Duodenal mucosa (tissue), 2 donors: Measurements from ENCODE around the gene PRELP.
"Not testable (repeated sequence)": the region's sequence is repeated elsewhere in the genome, so short reads cannot be mapped to it uniquely, and the experiment has no call there.

Source experiments
- H3K27ac ChIP-seq: one replicate; pipeline ENCODE4 v1.7.0; 2013; ENCODE audit warnings: low read depth, low read length
- H3K27me3 ChIP-seq, 2 donors: one replicate each; pipeline ENCODE4 v1.7.0; 2013; ENCODE audit warnings: low read length in 2 of 2, control low read depth in 1 of 2; ENCODE audit not compliant: insufficient read depth in 2 of 2, control insufficient read depth in 1 of 2
- H3K36me3 ChIP-seq, 2 donors: one replicate each; pipeline ENCODE4 v1.7.0; 2013; ENCODE audit warnings: low read length in 2 of 2, control low read depth in 1 of 2; ENCODE audit not compliant: insufficient read depth in 2 of 2, control insufficient read depth in 1 of 2
- H3K4me1 ChIP-seq, 2 donors: one replicate each; pipeline ENCODE4 v1.7.0; 2013; ENCODE audit warnings: low read length in 2 of 2, control low read depth in 1 of 2; ENCODE audit not compliant: insufficient read depth in 2 of 2, control insufficient read depth in 1 of 2
- H3K4me3 ChIP-seq, 2 donors: one replicate each; pipeline ENCODE4 v1.7.0; 2013; ENCODE audit warnings: low read length in 2 of 2, low read depth in 1 of 2
- H3K9ac ChIP-seq, 2 donors: one replicate each; pipeline ENCODE4 v1.7.0; 2013; ENCODE audit warnings: low read length in 2 of 2, low read depth in 1 of 2
- H3K9me3 ChIP-seq, 2 donors: one replicate each; pipeline ENCODE4 v1.7.0; 2013; ENCODE audit warnings: low read length in 2 of 2, control low read depth in 1 of 2; ENCODE audit not compliant: control insufficient read depth in 1 of 2

PRELP gene

DNA sequence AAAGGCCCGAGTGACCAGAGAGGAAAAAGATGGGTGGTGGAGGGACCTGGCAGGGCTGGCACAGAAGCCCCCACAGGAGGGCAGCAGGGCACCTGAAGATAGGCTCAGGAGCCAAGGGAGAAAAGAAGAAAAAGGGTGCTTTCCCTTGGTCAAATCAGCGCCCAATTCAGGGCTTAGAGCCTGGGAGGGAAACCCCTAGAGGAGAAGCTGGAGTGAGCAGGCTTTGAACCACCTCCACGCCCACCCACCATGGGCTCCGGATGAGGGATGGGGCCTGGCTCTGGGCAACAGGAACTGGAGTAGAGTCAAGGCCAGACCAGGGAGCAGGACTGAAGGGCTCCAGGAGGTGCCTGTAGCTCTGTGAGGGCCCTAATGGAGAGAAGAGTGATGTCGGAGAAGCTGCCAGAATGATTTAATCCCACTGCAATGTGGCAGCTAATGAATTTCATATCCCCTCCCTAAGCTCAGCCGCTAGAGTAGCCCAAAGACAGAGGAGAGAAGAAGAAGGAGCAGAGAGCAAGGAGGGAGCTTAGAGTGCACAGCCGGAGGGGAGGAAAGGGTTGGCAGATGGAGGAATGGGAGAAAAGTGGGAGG lies 12.0 kb upstream of the PRELP start:
- Histone ChIP-seq H3K27me3 (peaks cover 0 to 4% of the 10 kb centered on the region in 2 donors), H3K4me1 (peaks cover 3 to 8% of the 10 kb centered on the region in 2 donors), H3K9me3 (no peaks in the 10 kb centered on the region), H3K27ac (no peak overlapping the region), H3K4me3 (no peak overlapping the region), H3K36me3 (no peaks in the 10 kb centered on the region), H3K9ac (no peak overlapping the region)

DNA sequence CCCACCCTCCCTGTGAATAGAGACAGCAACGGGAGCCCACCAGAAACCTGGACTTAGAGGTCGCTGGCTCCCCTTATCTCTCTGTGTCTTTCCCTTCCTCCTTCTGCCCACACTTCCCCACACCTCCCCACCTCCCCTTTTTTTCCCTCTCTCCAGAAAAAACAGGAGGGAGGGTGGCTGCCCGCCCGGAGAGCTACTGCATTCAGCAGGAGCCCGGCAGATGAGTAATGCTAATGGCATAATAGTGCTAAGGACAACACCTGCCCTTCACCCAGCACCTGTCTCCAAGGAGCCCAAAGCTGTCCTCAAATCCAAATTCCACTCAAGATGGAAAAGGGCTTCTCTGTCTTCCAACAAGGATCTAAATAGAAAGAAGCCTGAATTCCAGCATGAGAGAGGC lies 11.4 kb upstream of the PRELP start:
- Histone ChIP-seq H3K9me3 (no peaks in the 10 kb centered on the region), H3K27me3 (peaks cover 0 to 4% of the 10 kb centered on the region in 2 donors), H3K4me1 (peaks cover 3 to 8% of the 10 kb centered on the region in 2 donors), H3K4me3 (no peak overlapping the region), H3K36me3 (no peaks in the 10 kb centered on the region), H3K9ac (no peak overlapping the region), H3K27ac (no peak overlapping the region)

DNA sequence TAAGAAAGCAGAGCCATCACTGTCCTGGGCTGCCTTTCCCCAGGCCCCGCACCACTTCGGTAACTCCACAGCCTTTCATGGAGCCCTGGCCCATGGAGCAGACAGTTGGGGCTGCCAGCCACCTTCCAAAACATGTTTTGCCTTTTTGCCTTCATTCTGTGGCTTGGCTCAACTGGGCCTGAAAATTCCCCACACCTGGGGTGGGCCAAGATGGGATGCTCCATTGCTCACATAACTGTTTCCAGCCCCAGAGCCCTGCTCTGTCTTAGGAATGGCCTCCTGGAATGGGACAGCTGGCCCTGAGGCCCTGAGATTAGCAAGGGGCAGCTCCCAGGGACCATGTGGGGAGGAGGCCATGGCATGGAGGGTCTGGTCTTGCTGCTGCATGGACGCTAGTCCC lies 10.9 kb upstream of the PRELP start:
- Histone ChIP-seq H3K4me3 (no peak overlapping the region), H3K9me3 (no peaks in the 10 kb centered on the region), H3K27me3 (peaks cover 0 to 4% of the 10 kb centered on the region in 2 donors), H3K27ac (peak overlapping the region; percentile 30), H3K4me1 (peaks cover 3 to 8% of the 10 kb centered on the region in 2 donors), H3K36me3 (no peaks in the 10 kb centered on the region), H3K9ac (no peak overlapping the region)

DNA sequence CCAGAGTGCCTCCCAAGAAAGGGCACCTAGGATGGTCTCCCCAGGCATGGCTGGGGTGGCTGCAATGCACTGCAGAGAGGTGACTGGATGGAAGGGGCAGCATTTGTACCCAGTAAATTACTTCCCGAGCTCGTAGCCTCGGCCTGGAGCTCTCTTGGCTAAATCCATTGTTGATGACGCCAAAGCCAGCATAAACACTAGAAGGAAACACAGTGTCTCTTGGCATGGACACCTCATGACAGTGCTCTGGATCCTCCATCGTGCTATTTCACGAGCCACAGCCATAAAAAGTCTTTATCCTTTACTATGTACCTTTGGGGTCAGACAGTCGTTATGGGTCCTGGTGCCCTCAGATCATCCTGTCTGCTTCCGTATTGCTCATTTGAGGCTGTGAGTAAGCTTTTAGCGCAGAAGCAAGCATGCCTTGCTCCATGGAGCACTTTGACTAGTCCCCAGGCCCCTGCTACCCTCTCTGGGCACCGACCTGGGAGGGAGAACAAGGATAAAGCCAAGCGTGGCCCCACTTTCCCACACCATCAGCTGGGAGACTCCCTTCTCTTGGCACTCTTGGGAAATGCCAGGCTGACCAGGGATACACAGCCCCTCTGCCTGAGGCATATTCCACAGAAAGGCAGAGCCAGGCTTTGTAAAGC lies 10.3 kb upstream of the PRELP start:
- Histone ChIP-seq H3K36me3 (no peaks in the 10 kb centered on the region), H3K27me3 (peaks cover 0 to 4% of the 10 kb centered on the region in 2 donors), H3K9me3 (no peaks in the 10 kb centered on the region), H3K27ac (peak overlapping the region; percentile 30), H3K9ac (no peak overlapping the region), H3K4me1 (peaks cover 3 to 8% of the 10 kb centered on the region in 2 donors), H3K4me3 (no peak overlapping the region)

DNA sequence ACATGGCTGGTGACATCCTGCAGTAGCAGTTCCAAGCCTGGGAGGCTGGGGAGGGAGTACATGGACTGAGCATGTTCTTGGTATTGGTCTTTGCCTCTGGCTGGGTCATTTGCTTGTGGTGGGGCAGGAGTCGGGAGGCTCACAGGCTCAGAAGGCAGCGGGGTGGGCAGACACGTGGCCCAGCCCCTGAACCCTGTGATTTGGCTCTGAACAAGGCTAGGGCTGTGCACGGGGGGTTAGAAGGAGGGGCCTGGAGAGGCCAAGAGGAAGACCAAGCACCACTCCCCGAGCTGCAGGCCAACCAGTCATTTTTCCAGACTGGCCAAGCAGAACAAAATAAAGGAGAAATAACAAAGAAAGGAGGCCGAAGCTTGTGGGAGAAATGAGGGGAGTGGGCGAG lies 9.7 kb upstream of the PRELP start:
- Histone ChIP-seq H3K4me3 (no peak overlapping the region), H3K27me3 (peaks cover 0 to 4% of the 10 kb centered on the region in 2 donors), H3K36me3 (no peaks in the 10 kb centered on the region), H3K9me3 (no peaks in the 10 kb centered on the region), H3K4me1 (peaks cover 3 to 8% of the 10 kb centered on the region in 2 donors), H3K27ac (no peak overlapping the region), H3K9ac (no peak overlapping the region)

GRCh38 chr1:203466906-203467549 lies 8.6 kb upstream of the PRELP start:
- H3K4me1 ChIP-seq, H3K27me3 ChIP-seq, H3K9ac ChIP-seq, H3K4me3 ChIP-seq, H3K27ac ChIP-seq, H3K36me3 ChIP-seq, H3K9me3 ChIP-seq: not testable (repeated sequence)

- Histone ChIP-seq H3K27ac (no peak overlapping the region), H3K9me3 (no peaks in the 10 kb centered on the region), H3K27me3 (peaks cover 0 to 7% of the 10 kb centered on the region in 2 donors), H3K4me3 (no peak overlapping the region), H3K4me1 (peaks cover 3 to 8% of the 10 kb centered on the region in 2 donors), H3K9ac (no peak overlapping the region), H3K36me3 (no peaks in the 10 kb centered on the region)
Observed at GRCh38 chr1:203467550-203467921, 8.1 kb upstream of the PRELP start.

DNA sequence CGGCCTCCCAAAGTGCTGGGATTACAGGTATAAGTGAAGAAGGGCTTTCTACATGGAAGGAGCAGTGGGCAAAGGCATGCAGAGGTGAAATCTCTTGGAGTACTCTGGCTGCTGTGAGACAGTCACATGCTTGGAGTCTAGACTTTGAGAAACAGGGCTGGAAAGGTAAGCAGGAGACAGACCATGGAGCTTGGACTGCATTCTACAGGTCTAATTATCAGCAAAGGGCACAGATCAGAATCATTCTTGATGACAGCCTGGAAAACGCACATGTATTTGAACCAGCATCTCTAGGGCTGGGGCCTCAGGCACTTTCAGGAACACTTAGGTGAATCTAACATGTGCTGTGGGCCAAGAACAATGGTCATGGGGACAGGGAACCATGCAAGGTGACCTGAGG lies 7.3 kb upstream of the PRELP start:
- H3K36me3 ChIP-seq: no peaks in the 10 kb centered on the region
- H3K9me3 ChIP-seq: no peaks in the 10 kb centered on the region
- peaks cover 0 to 12% of the 10 kb centered on the region in 2 donors for H3K27me3 ChIP-seq
- H3K4me1 ChIP-seq: peaks cover 3 to 8% of the 10 kb centered on the region in 2 donors
- no peak overlapping the region for H3K9ac ChIP-seq
- H3K4me3 ChIP-seq: no peak overlapping the region
- H3K27ac ChIP-seq: no peak overlapping the region

DNA sequence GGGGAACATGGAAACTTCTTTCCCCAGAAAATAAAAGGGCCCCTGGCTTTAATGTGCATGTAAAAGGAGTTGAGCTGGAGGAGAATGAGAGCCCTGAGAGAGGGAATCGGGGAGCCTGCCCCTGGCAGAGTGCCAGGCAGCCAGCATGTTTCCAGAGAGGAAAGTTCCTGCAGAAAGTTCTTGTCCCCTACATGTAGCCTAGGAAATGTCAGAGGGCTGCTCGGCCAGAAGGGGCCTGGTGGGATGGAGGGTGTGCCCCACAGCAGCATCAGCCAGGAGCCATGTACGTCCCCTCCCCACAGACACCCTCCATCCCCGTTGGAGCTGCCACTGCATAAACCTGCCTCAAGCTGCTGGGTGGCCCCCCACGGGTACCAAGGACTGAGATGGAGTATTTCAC lies 5.4 kb upstream of the PRELP start:
- H3K27me3 ChIP-seq: peaks cover 0 to 10% of the 10 kb centered on the region in 2 donors
- no peaks in the 10 kb centered on the region for H3K36me3 ChIP-seq
- no peak overlapping the region for H3K4me3 ChIP-seq
- no peak overlapping the region for H3K9ac ChIP-seq
- H3K27ac ChIP-seq: no peak overlapping the region
- H3K9me3 ChIP-seq: no peaks in the 10 kb centered on the region
- peaks cover 5 to 7% of the 10 kb centered on the region in 2 donors for H3K4me1 ChIP-seq

GRCh38 chr1:203471841-203472240 lies 3.8 kb upstream of the PRELP start:
- Histone ChIP-seq H3K4me3 (no peak overlapping the region), H3K9ac (no peak overlapping the region), H3K27ac (no peak overlapping the region), H3K27me3 (peaks cover 0 to 10% of the 10 kb centered on the region in 2 donors), H3K4me1 (peaks cover under 1 to 8% of the 10 kb centered on the region in 2 donors), H3K36me3 (no peaks in the 10 kb centered on the region), H3K9me3 (no peaks in the 10 kb centered on the region)
